H1 (cell line): Measurements from ENCODE around the gene AP2A1. TPM values are rescaled to one million over a fixed set of nuclear protein-coding genes. Genes with fewer than 3 reads are reported as not detected.

Experiments used
- CTCF ChIA-PET: fragments of 300-600 bp; sonication (Branson Sonifier 250); formaldehyde crosslinking; loops from one replicate; lab custom pipeline; 2021; ENCODE audit not compliant: partially characterized antibody; lab: Charles Lee
- POLR2A ChIA-PET: fragments of 300-600 bp; sonication (Branson Sonifier 250); formaldehyde crosslinking; loops from one replicate; lab custom pipeline; 2021; ENCODE audit warnings: inconsistent platforms; ENCODE audit not compliant: partially characterized antibody; lab: Charles Lee
- DNase-seq, 2 experiments: peaks; one replicate each; pipeline versions ENCODE4 v3.0.0 to v3.0.0-alpha.2; 2010 to 2022; ENCODE audit warnings: low spot score in 2 of 2, low read depth in 1 of 2, mixed read lengths in 1 of 2
- FAIRE-seq: peaks from 2 replicates; lab custom pipeline; 2011; peaks lifted over from hg19 to GRCh38; lab: Jason Lieb, UNC
- H2AFZ ChIP-seq: 2 replicates; pipeline ENCODE4 v1.8.1; 2012; ENCODE audit warnings: low read length, inconsistent platforms
- H2AK5ac ChIP-seq: 2 replicates; pipeline ENCODE4 v1.6.1; 2013; ENCODE audit warnings: low read depth, low read length
- H2BK120ac ChIP-seq: replicated peaks from 2 replicates; pipeline ENCODE3; 2013; ENCODE audit warnings: low read depth, low read length, inconsistent platforms
- H2BK12ac ChIP-seq: 2 replicates; pipeline ENCODE4 v1.6.1; 2013; ENCODE audit warnings: low read depth, low read length
- H2BK15ac ChIP-seq: 2 replicates; pipeline ENCODE4 v1.6.1; 2013; ENCODE audit warnings: low read length
- H2BK20ac ChIP-seq: 2 replicates; pipeline ENCODE4 v1.6.1; 2013; ENCODE audit warnings: low read length
- H2BK5ac ChIP-seq: 2 replicates; pipeline ENCODE4 v1.6.1; 2013; ENCODE audit warnings: low read depth, low read length
- H3K14ac ChIP-seq: 2 replicates; pipeline ENCODE4 v1.6.1; 2013; ENCODE audit warnings: inconsistent platforms; ENCODE audit not compliant: insufficient read length
- H3K18ac ChIP-seq: 2 replicates; pipeline ENCODE4 v1.6.1; 2013; ENCODE audit warnings: low read length; ENCODE audit errors: extremely low read depth
- H3K23ac ChIP-seq: 2 replicates; pipeline ENCODE4 v1.6.1; 2013; ENCODE audit warnings: inconsistent platforms; ENCODE audit not compliant: insufficient read length
- H3K23me2 ChIP-seq: 2 replicates; pipeline ENCODE4 v1.6.1; 2013; ENCODE audit warnings: low read depth, low read length
- H3K27ac ChIP-seq: 2 replicates; pipeline ENCODE4 v1.6.1; 2011; ENCODE audit warnings: low read depth, low read length, inconsistent platforms
- H3K27me3 ChIP-seq, 4 experiments: replicated peaks in 1 of 4; 1 replicate in 1 of 4; 2 replicates in 3 of 4; pipeline versions ENCODE4 v1.6.1 to v1.8.1; 2011 to 2013; ENCODE audit warnings: low read length in 3 of 4, mild to moderate bottlenecking in 3 of 4, inconsistent platforms in 2 of 4, mixed read lengths in 2 of 4, moderate library complexity in 1 of 4; ENCODE audit not compliant: control insufficient read depth in 3 of 4, insufficient read depth in 3 of 4; ENCODE audit errors: extremely low read depth in 1 of 4
- H3K36me3 ChIP-seq, 4 experiments: 2 replicates each; pipeline versions ENCODE4 v1.6.1 to v1.8.1; 2011 to 2013; ENCODE audit warnings: mild to moderate bottlenecking in 4 of 4, low read length in 3 of 4, moderate library complexity in 2 of 4, control low read depth in 1 of 4, inconsistent platforms in 1 of 4; ENCODE audit not compliant: insufficient read depth in 4 of 4, control insufficient read depth in 2 of 4
- H3K4ac ChIP-seq: replicated peaks from 2 replicates; pipeline ENCODE3; 2013; ENCODE audit warnings: low read length, low read depth, mixed read lengths, inconsistent platforms; ENCODE audit not compliant: insufficient read length
- H3K4me1 ChIP-seq, 4 experiments: replicated peaks in 1 of 4; 1 replicate in 1 of 4; 2 replicates in 3 of 4; pipeline versions ENCODE4 v1.6.1 to v1.8.1; 2011 to 2013; ENCODE audit warnings: low read length in 3 of 4, inconsistent platforms in 2 of 4, mixed read lengths in 1 of 4; ENCODE audit not compliant: insufficient read depth in 4 of 4, control insufficient read depth in 3 of 4
- H3K4me2 ChIP-seq, 2 experiments: 2 replicates each; pipeline versions ENCODE4 v1.6.1 to v1.8.1; 2011 to 2013; ENCODE audit warnings: low read depth in 2 of 2, low read length in 2 of 2, control low read depth in 1 of 2, inconsistent platforms in 1 of 2, mild to moderate bottlenecking in 1 of 2; ENCODE audit not compliant: insufficient read depth in 1 of 2
- H3K4me3 ChIP-seq, 4 experiments: fragments of 200-600, 300-600 bp in 1 of 4; sonication (generic), shearing (Covaris generic), sonication (Bioruptor Twin) in 1 of 4; 2 replicates each; pipeline versions ENCODE4 v1.5.1 to v1.8.1; 2011 to 2016; ENCODE audit warnings: low read length in 4 of 4, low read depth in 3 of 4, control low read depth in 2 of 4, inconsistent platforms in 2 of 4, mild to moderate bottlenecking in 2 of 4, mixed read lengths in 1 of 4, moderate library complexity in 1 of 4; ENCODE audit not compliant: insufficient read depth in 2 of 4; ENCODE audit errors: extremely low read depth in 1 of 4
- H3K56ac ChIP-seq: replicated peaks from 2 replicates; pipeline ENCODE3; 2013; ENCODE audit warnings: low read depth, mild to moderate bottlenecking, mixed read lengths, low read length, inconsistent platforms; ENCODE audit not compliant: insufficient read length
- H3K79me1 ChIP-seq: 2 replicates; pipeline ENCODE4 v1.6.1; 2013; ENCODE audit warnings: low read depth, low read length, control low read depth
- H3K79me2 ChIP-seq, 2 experiments: 2 replicates each; pipeline versions ENCODE4 v1.6.1 to v1.8.1; 2012 to 2013; ENCODE audit warnings: low read length in 2 of 2, mild to moderate bottlenecking in 2 of 2, inconsistent platforms in 1 of 2; ENCODE audit not compliant: insufficient read depth in 2 of 2, control insufficient read depth in 1 of 2
- H3K9ac ChIP-seq, 4 experiments: replicated peaks in 1 of 4; 1 replicate in 1 of 4; 2 replicates in 3 of 4; pipeline versions ENCODE4 v1.6.1 to v1.8.1; 2011 to 2013; ENCODE audit warnings: low read depth in 3 of 4, low read length in 3 of 4, control low read depth in 2 of 4, mild to moderate bottlenecking in 2 of 4, moderate library complexity in 2 of 4, inconsistent platforms in 1 of 4; ENCODE audit errors: extremely low read depth in 1 of 4
- H3K9me3 ChIP-seq, 2 experiments: 2 replicates each; pipeline versions ENCODE4 v1.6.1 to v1.8.1; 2012 to 2013; ENCODE audit warnings: mild to moderate bottlenecking in 2 of 2, moderate library complexity in 2 of 2, control low read depth in 1 of 2, inconsistent platforms in 1 of 2, low read depth in 1 of 2, low read length in 1 of 2, mixed read lengths in 1 of 2; ENCODE audit not compliant: insufficient read depth in 2 of 2
- H4K20me1 ChIP-seq, 2 experiments: replicated peaks in 1 of 2; 2 replicates each; pipeline versions ENCODE3 to v1.8.1; 2011 to 2013; ENCODE audit warnings: inconsistent platforms in 2 of 2, low read length in 2 of 2, mild to moderate bottlenecking in 1 of 2; ENCODE audit not compliant: insufficient read depth in 2 of 2, control insufficient read depth in 1 of 2
- H4K5ac ChIP-seq: 2 replicates; pipeline ENCODE4 v1.6.1; 2013; ENCODE audit warnings: low read length, low read depth, mixed read lengths, inconsistent platforms; ENCODE audit not compliant: insufficient read length
- H4K8ac ChIP-seq: 2 replicates; pipeline ENCODE4 v1.8.0; 2013; ENCODE audit warnings: mild to moderate bottlenecking, moderate library complexity, low read length, inconsistent platforms; ENCODE audit not compliant: insufficient read depth; ENCODE audit errors: extremely low read depth
- H4K91ac ChIP-seq: replicated peaks from 2 replicates; pipeline ENCODE3; 2013; ENCODE audit warnings: low read length, mixed read lengths, inconsistent platforms; ENCODE audit not compliant: insufficient read length
- ASH2L ChIP-seq: fragments of 200-600, 300-600 bp; sonication (generic); IDR thresholded peaks from one replicate; pipeline ENCODE4 v1.7.1; 2017; ENCODE audit warnings: low read length
- CEBPB ChIP-seq: IDR thresholded peaks from 2 replicates; pipeline ENCODE4 v1.6.1; 2012; ENCODE audit warnings: low read depth, low read length
- CHD1 ChIP-seq: IDR thresholded peaks from 2 replicates; pipeline ENCODE4 v1.6.1; 2012; ENCODE audit warnings: low read depth, low read length, improper control_type of control experiment
- CHD2 ChIP-seq: IDR thresholded peaks from 2 replicates; pipeline ENCODE4 v1.6.1; 2012; ENCODE audit warnings: low read length, improper control_type of control experiment
- KDM5A ChIP-seq: fragments of 200-600 bp; IDR thresholded peaks from 2 replicates; pipeline ENCODE4 v1.7.1; 2012; ENCODE audit warnings: mild to moderate bottlenecking, low read length, inconsistent platforms, mixed read lengths
- NANOG ChIP-seq: IDR thresholded peaks from 2 replicates; pipeline ENCODE4 v1.6.1; 2011; ENCODE audit warnings: low read length, low read depth, mild to moderate bottlenecking, inconsistent platforms; ENCODE audit not compliant: insufficient read depth, poor library complexity, severe bottlenecking
- POLR2A ChIP-seq, 2 experiments: IDR thresholded peaks; 1 replicate in 1 of 2; 2 replicates in 1 of 2; pipeline ENCODE4 v1.6.1; 2011; ENCODE audit warnings: low read depth in 2 of 2, low read length in 2 of 2, mild to moderate bottlenecking in 2 of 2; ENCODE audit errors: control extremely low read depth in 1 of 2
- SAP30 ChIP-seq: fragments of 300-600 bp; sonication (generic); IDR thresholded peaks from 2 replicates; pipeline ENCODE4 v1.7.1; 2012; ENCODE audit warnings: low read length, moderate library complexity, mild to moderate bottlenecking, inconsistent platforms; ENCODE audit not compliant: insufficient read depth, insufficient replicate concordance
- SIX5 ChIP-seq: IDR thresholded peaks from 2 replicates; pipeline ENCODE4 v1.6.1; 2011; ENCODE audit warnings: mild to moderate bottlenecking, low read depth, low read length
- SRF ChIP-seq: IDR thresholded peaks from 2 replicates; pipeline ENCODE4 v1.6.1; 2011; ENCODE audit warnings: mild to moderate bottlenecking, low read depth, low read length, moderate library complexity
- TAF1 ChIP-seq: IDR thresholded peaks from 2 replicates; pipeline ENCODE4 v1.6.1; 2011; ENCODE audit warnings: mild to moderate bottlenecking, low read depth, low read length
- YY1 ChIP-seq: IDR thresholded peaks from 2 replicates; pipeline ENCODE4 v1.6.1; 2011; ENCODE audit warnings: low read depth, mild to moderate bottlenecking, low read length
- WGBS, 2 experiments: shearing (Covaris generic) in 1 of 2; methylation state at CpG; one replicate each; pipeline versions ENCODE4 v1.1.6 to v1.1.7; 2013 to 2015; ENCODE audit warnings: low lambda C conversion rate in 2 of 2, mixed read lengths in 2 of 2, inconsistent platforms in 1 of 2, low coverage in 1 of 2, missing lambda C conversion rate in 1 of 2; ENCODE audit not compliant: insufficient replicate concordance in 2 of 2, insufficient coverage in 1 of 2, insufficient read length in 1 of 2; ENCODE audit errors: extremely low coverage in 1 of 2, missing lambda C conversion rate in 1 of 2; 5-methylcytosine and 5-hydroxymethylcytosine counted together
- polyA plus RNA-seq, 7 experiments: library from polyadenylated mRNA; depleted of rRNA in 3 of 7; stranded (reverse) in 5 of 7; unstranded in 2 of 7; fragments of >200 nt in 5 of 7; fragments of 200-250 nt in 2 of 7; gene quantifications; 1 replicate in 5 of 7; 2 replicates in 1 of 7; 4 replicates in 1 of 7; pipeline versions ENCODE4 v1.2.1 to v1.2.3, GENCODE V29; 2011 to 2013; ENCODE audit warnings: missing spikeins in 2 of 7, mixed read lengths in 2 of 7
- total RNA-seq: library from RNA; stranded (reverse); fragmentation: NEBNext Ultra II Directional; extraction: Animal tissue kit (Norgen Biotek cat#: 25700); gene quantifications from 2 replicates; pipeline ENCODE4 v1.2.1, GENCODE V29; 2021
- TF ChIP-seq, protein P1 (sequence below): IDR thresholded peaks from 2 replicates; pipeline ENCODE4 v1.6.1; 2011; ENCODE audit warnings: low read length, improper control_type of control experiment
- TF ChIP-seq, protein P2 (sequence below): IDR thresholded peaks from 2 replicates; pipeline ENCODE4 v1.6.1; 2012; ENCODE audit warnings: inconsistent platforms

AP2A1 gene
- total and polyA plus RNA-seq, 2 of the 8 experiments (the other 6 are each of a cell fraction or from before 2014, with no cell fraction given): 105 to 106 TPM

DNA sequence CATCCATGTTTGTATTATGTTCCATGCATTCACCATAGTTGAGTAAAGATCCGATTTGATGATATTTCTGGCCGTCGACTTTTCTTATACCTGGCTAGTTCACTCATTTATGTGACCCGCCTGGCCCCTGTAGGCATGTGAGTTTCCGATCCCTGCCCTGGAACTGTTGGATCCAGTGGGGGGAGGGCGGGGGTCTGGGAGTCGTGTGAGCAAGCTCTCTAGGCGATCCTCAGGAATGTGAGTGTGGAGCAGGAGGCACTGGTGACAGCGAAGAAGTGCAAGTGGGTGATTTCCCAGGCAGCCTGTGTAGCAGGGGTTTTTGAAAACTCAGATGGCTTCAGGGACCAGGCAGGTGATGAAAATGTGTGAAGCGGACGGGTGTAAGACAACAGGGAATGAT is 73.5 kb downstream of the AP2A1 start:
- Histone ChIP-seq H3K79me1 (peaks cover 3% of the 10 kb centered on the region; the same call in 1 of the 2 replicates), H2AFZ (no peak overlapping the region), H3K36me3 (peaks cover 3 to 17% (median 8%) of the 10 kb centered on the region in 4 experiments; a peak in 6 of 8 replicates), H3K23me2 (no peaks in the 10 kb centered on the region), H3K14ac (no peak overlapping the region), H3K79me2 (no peaks in the 10 kb centered on the region), H3K18ac (no peak overlapping the region), H3K56ac (no peak overlapping the region), H4K91ac (no peak overlapping the region), H2BK15ac (no peak overlapping the region), H3K4me3 (no peak overlapping the region), H4K8ac (no peak overlapping the region), H4K5ac (no peak overlapping the region), H3K9me3 (no peaks in the 10 kb centered on the region), H3K9ac (no peak overlapping the region), H3K4ac (no peak overlapping the region), H2AK5ac (no peak overlapping the region), H3K27me3 (no peaks in the 10 kb centered on the region), H3K4me2 (no peak overlapping the region), H2BK5ac (no peak overlapping the region), H4K20me1 (peaks cover 0 to 3% of the 10 kb centered on the region in 2 experiments), H3K23ac (no peak overlapping the region), H2BK120ac (no peak overlapping the region), H2BK12ac (no peak overlapping the region), H2BK20ac (no peak overlapping the region), H3K27ac (no peak overlapping the region), H3K4me1 (no peaks in the 10 kb centered on the region)
- no peak for FAIRE-seq
- WGBS, 2 experiments: 91% methylated on average over 11 of the region's 11 CpGs; no CpG with 5 or more reads in 1 of the 2 experiments
- CTCF ChIA-PET: interaction anchor here (1.1 kb wide), 1 partner anchor 23 kb away, joined by 3 read pairs; no protein-coding TSS in a partner anchor
- POLR2A ChIA-PET: interaction anchor here (0.7 to 3.1 kb wide), 3 partner anchors 10 to 29 kb away, joined by 3 to 13 read pairs (median 3); partner anchors contain the start of gene PTOV1
- no peak for DNase-seq
- TF ChIP-seq SAP30: no peak
- no peak for TF ChIP-seq ASH2L
- TF ChIP-seq KDM5A: no peak
- no peak for TF ChIP-seq TAF1
- TF ChIP-seq CHD1: no peak
- TF ChIP-seq SIX5: no peak
- no peak for TF ChIP-seq NANOG
- TF ChIP-seq, protein P1, sequence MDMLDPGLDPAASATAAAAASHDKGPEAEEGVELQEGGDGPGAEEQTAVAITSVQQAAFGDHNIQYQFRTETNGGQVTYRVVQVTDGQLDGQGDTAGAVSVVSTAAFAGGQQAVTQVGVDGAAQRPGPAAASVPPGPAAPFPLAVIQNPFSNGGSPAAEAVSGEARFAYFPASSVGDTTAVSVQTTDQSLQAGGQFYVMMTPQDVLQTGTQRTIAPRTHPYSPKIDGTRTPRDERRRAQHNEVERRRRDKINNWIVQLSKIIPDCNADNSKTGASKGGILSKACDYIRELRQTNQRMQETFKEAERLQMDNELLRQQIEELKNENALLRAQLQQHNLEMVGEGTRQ: no peak
- TF ChIP-seq POLR2A (IDR thresholded peaks at IDR 0.05; ENCODE audit: control extremely low read depth in 1 of 2, low read depth in 2 of 2, low read length in 2 of 2): no peak
- TF ChIP-seq, protein P2, sequence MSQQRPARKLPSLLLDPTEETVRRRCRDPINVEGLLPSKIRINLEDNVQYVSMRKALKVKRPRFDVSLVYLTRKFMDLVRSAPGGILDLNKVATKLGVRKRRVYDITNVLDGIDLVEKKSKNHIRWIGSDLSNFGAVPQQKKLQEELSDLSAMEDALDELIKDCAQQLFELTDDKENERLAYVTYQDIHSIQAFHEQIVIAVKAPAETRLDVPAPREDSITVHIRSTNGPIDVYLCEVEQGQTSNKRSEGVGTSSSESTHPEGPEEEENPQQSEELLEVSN: no peak
- TF ChIP-seq SRF: no peak
- TF ChIP-seq CEBPB: no peak
- no peak for TF ChIP-seq YY1
- no peak for TF ChIP-seq CHD2
